ENCODE data around the gene EPB41L5.

The EPB41L5 gene

GRCh38 chr2:120174963-120175581, 162.2 kb downstream of the EPB41L5 start:
- DNase-seq (ENCODE audit: extremely low read depth, low read depth), result peak; percentile 17
- no peak overlapping the region for H3K4me3 ChIP-seq (replicated peaks; ENCODE audit: low read depth, low read length)
- TF ChIP-seq CTCF (IDR thresholded peaks at IDR 0.05; ENCODE audit: low read depth, low read length, missing control alignments), result peak; percentile 59

GRCh38 chr2:120176526-120176925, 163.6 kb downstream of the EPB41L5 start:
- H3K4me3 ChIP-seq (replicated peaks; ENCODE audit: low read depth, low read length), result no peak overlapping the region
- no peak for TF ChIP-seq CTCF (IDR thresholded peaks at IDR 0.05; ENCODE audit: low read depth, low read length, missing control alignments)
- DNase-seq (ENCODE audit: extremely low read depth, low read depth), result no peak

DNA sequence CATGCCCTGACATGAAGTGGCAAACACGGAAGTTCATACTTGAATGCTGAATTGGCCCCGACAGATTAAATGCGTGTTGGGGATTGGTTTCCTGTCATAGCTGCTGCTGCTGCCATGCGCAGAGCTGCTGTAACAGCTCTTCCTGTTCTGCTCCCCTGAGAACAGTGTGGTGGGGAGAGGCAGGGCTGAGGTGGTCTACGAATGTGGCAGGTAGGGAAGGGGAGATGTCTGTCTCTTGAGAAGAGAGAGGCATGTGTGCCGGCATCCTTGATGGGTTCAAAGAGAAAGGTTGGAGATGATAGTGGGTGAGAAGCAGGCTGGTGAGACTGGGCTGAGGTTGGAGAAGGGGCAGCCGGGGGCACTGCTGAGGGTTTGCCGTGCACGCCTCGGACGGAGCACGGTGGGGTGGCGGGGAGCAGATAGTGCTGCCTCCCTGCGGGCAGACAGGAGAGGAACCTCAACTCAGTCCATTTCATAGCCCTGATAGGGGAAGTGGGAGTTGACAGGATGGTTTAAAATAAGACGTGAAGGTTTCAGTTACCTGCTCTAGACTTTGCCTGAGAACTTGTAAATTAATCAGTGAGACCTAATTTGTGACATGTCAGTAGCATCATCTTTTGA, 164.2 kb downstream of the EPB41L5 start:
- TF ChIP-seq CTCF (IDR thresholded peaks at IDR 0.05; ENCODE audit: low read depth, low read length, missing control alignments), result no peak
- H3K4me3 ChIP-seq (replicated peaks; ENCODE audit: low read depth, low read length), result no peak overlapping the region
- no peak for DNase-seq (ENCODE audit: extremely low read depth, low read depth)

GRCh38 chr2:120177973-120178372, 165.1 kb downstream of the EPB41L5 start:
- no peak for DNase-seq (ENCODE audit: extremely low read depth, low read depth)
- no peak for TF ChIP-seq CTCF (IDR thresholded peaks at IDR 0.05; ENCODE audit: low read depth, low read length, missing control alignments)
- no peak overlapping the region for H3K4me3 ChIP-seq (replicated peaks; ENCODE audit: low read depth, low read length)

GRCh38 chr2:120179396-120179795, 166.5 kb downstream of the EPB41L5 start:
- TF ChIP-seq CTCF (IDR thresholded peaks at IDR 0.05; ENCODE audit: low read depth, low read length, missing control alignments), result no peak
- H3K4me3 ChIP-seq (replicated peaks; ENCODE audit: low read depth, low read length), result no peak overlapping the region
- DNase-seq (ENCODE audit: extremely low read depth, low read depth), result no peak

GRCh38 chr2:120180066-120180465, 167.2 kb downstream of the EPB41L5 start:
- no peak for TF ChIP-seq CTCF (IDR thresholded peaks at IDR 0.05; ENCODE audit: low read depth, low read length, missing control alignments)
- H3K4me3 ChIP-seq (replicated peaks; ENCODE audit: low read depth, low read length), result no peak overlapping the region
- no peak for DNase-seq (ENCODE audit: extremely low read depth, low read depth)
